Adrenal gland (tissue), 5 donors: ENCODE results near the gene CTDSPL.

Experiments used
- CTCF ChIP-seq, 6 experiments: fragments of 450-650 bp in 4 of 6; fragments of 200-600 bp in 2 of 6; sonication (generic) in 1 of 6; IDR thresholded peaks; 1 replicate in 5 of 6; 2 replicates in 1 of 6; pipeline versions ENCODE4 v1.5.1 to v1.8.0; 2016 to 2021; ENCODE audit warnings: antibody characterized with exemption in 6 of 6, mild to moderate bottlenecking in 2 of 6, moderate library complexity in 1 of 6
- POLR2A ChIP-seq, 2 donors: fragments of 450-650 bp; IDR thresholded peaks; one replicate each; pipeline ENCODE4 v1.6.1; 2017; ENCODE audit warnings: antibody characterized with exemption in 2 of 2, mild to moderate bottlenecking in 2 of 2, moderate library complexity in 1 of 2
- donor health status: DM: no; HTN: no; CAD: no.

GRCh38 chr3:37826502-37826901 is 35.2 kb upstream of the CTDSPL start:
- no peak for TF ChIP-seq CTCF (IDR thresholded peaks at IDR 0.05)
- TF ChIP-seq POLR2A (IDR thresholded peaks at IDR 0.05) = no peak
